HCT116 (cell line): ENCODE results near the gene ARNT2.

ENCODE experiments used
- ATF3 ChIP-seq: IDR thresholded peaks from 2 replicates; pipeline ENCODE4 v1.6.1; 2012
- CEBPB ChIP-seq: IDR thresholded peaks from 2 replicates; pipeline ENCODE4 v1.6.1; 2012; ENCODE audit warnings: low read depth
- CTCF ChIP-seq, 3 experiments: fragments of 200-600 bp in 1 of 3; sonication (generic) in 1 of 3; IDR thresholded peaks in 2 of 3; conservative IDR thresholded peaks in 1 of 3; 2 replicates each; pipeline ENCODE4 v1.5.1; 2012 to 2017; ENCODE audit warnings: low read depth in 2 of 3, low read length in 2 of 3, antibody characterized with exemption in 1 of 3, borderline replicate concordance in 1 of 3, control low read depth in 1 of 3, mild to moderate bottlenecking in 1 of 3, mixed read lengths in 1 of 3, mixed run types in 1 of 3, moderate library complexity in 1 of 3; ENCODE audit not compliant: insufficient read depth in 1 of 3
- EZH2 ChIP-seq: fragments of 200-600 bp; sonication (generic); IDR thresholded peaks from 2 replicates; pipeline ENCODE4 v1.6.1; 2017; ENCODE audit warnings: antibody characterized with exemption, mixed run types
- EZH2phosphoT487 ChIP-seq: fragments of 200-600 bp; IDR thresholded peaks from 2 replicates; pipeline ENCODE4 v1.6.1; 2018; ENCODE audit warnings: antibody characterized with exemption, borderline replicate concordance
- POLR2AphosphoS5 ChIP-seq: IDR thresholded peaks from 2 replicates; pipeline ENCODE4 v1.6.1; 2011; ENCODE audit warnings: mild to moderate bottlenecking, low read depth, low read length, moderate library complexity
- SIN3A ChIP-seq: IDR thresholded peaks from 2 replicates; pipeline ENCODE4 v1.6.1; 2012; ENCODE audit warnings: low read depth

- TF ChIP-seq EZH2phosphoT487 = no peak
- TF ChIP-seq CTCF (IDR thresholded peaks at IDR 0.05 in 2 of 3, conservative IDR thresholded peaks at IDR 0.05 in 1 of 3; ENCODE audit: borderline replicate concordance in 1 of 3, insufficient read depth in 1 of 3, low read depth in 2 of 3, low read length in 2 of 3) = no peak
- no peak for TF ChIP-seq CEBPB
- TF ChIP-seq ATF3 = no peak
- no peak for TF ChIP-seq POLR2AphosphoS5
- TF ChIP-seq SIN3A = no peak
- TF ChIP-seq EZH2 = no peak
Observed at GRCh38 chr15:80432345-80432702, 28.1 kb downstream of the ARNT2 start.
